ENCODE measurements around the gene EGLN3.

EGLN3 gene

DNA sequence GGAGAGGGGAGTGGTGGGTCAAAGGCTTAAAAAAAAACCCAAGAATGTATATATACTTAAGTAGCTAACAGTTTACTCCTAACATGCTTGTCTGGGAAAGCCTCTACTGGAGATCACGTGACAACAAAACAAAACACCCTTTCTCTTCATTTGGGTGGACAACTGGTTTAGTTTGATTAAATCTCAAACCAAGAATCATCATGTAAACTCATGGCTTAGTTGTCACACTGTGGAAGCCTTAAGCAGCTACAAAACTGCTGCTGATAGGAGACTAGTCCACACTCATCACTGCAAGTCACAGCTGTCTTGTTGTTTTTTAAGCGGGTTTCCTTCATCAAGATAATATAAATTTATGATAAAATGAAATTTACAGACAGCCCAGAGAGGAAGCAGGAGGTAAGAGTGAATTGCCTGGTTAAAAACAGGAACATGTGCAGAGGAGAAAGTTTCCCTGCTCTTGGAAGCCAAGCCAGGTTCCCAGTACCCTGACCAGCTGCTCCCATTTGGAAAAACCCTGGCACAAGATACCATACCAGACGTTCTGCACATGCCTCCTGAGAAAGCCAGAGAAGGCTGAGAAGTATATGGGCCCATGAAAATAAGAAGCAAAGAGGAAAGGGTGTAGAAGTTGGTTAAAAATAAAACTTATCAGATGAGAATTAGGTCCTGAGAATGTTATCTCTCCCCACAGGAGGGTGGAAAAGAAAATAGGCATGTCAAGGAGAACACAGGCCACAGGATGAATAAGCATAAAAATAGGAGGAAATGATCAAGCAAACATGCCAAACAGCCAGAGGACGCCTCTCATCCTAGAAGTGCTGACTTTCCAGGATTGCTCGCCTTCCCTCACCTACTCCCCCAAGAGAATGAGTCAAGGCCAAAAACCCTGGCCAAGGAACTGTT, 34.0 kb downstream of the EGLN3 start:
- peak; percentile 29 for DNase-seq (ENCODE audit: low read depth)
- TF ChIP-seq, protein P1, sequence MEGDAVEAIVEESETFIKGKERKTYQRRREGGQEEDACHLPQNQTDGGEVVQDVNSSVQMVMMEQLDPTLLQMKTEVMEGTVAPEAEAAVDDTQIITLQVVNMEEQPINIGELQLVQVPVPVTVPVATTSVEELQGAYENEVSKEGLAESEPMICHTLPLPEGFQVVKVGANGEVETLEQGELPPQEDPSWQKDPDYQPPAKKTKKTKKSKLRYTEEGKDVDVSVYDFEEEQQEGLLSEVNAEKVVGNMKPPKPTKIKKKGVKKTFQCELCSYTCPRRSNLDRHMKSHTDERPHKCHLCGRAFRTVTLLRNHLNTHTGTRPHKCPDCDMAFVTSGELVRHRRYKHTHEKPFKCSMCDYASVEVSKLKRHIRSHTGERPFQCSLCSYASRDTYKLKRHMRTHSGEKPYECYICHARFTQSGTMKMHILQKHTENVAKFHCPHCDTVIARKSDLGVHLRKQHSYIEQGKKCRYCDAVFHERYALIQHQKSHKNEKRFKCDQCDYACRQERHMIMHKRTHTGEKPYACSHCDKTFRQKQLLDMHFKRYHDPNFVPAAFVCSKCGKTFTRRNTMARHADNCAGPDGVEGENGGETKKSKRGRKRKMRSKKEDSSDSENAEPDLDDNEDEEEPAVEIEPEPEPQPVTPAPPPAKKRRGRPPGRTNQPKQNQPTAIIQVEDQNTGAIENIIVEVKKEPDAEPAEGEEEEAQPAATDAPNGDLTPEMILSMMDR (conservative IDR thresholded peaks at IDR 0.05; ENCODE audit: low read depth, low read length) = no peak
- H3K4me3 ChIP-seq (ENCODE audit: low read depth, low read length) = no peak overlapping the region

DNA sequence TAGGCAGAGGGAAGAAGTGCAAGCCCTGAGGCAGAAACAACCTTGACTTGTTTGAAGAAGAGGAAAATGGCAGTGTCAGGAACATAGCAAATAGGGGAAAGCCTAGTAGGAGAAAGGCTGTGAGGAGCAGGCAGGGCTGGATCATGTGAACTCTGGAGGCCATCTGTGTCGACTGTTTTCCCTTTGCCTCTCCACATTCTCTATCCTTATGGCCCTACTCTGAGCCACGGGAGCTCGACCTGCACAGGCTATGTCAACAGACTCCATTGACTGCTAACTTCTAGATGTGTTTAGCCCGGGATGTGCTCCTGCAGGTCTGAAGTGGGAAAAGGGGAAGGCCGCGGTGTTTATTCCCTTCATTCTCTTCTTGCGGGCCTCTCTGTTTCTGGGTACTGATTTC, 35.2 kb downstream of the EGLN3 start:
- TF ChIP-seq, protein P1 (conservative IDR thresholded peaks at IDR 0.05; ENCODE audit: low read depth, low read length) = no peak
- no peak overlapping the region for H3K4me3 ChIP-seq (ENCODE audit: low read depth, low read length)
- DNase-seq (ENCODE audit: low read depth) = no peak

DNA sequence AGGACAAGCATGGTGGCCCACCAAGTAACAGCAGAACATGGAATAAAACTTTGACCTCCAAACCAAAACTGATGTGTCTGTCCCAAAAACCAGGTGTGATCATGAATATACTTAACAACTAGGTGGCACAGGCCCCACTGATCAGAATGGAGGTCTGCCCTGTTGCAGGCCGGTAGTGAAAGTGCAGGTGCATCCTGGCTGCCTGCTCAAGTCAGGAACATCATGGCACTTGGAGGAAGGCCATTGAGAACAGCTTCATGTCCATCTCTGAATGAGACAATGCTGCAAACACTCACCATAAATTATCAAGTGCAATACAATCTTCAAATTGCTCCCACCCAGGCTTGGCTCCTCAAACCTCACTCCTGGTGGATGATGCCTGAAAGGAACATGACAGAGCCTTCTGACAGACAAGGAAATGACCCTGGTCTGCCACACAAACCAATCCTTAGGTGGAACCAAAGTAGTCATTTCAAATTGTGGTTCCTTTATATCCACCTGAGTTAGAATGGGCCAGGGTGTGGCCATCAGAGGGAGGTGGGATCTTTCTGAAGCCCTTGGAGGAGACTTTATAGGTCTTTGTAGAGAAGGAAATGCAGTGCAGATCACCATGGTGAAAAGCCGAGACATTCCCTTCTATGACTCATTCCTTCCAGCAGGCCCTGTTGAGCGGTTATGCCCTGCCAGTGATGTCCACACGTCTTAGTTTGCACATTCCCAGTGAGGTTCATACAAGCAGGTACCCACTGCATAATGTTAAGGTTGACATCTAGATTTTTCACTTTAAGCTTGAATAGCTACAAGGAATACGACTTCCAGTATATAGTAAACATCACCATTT, 36.0 kb downstream of the EGLN3 start:
- TF ChIP-seq, protein P1 (conservative IDR thresholded peaks at IDR 0.05; ENCODE audit: low read depth, low read length) = peak; percentile 14
- H3K4me3 ChIP-seq (ENCODE audit: low read depth, low read length) = no peak overlapping the region
- peak; percentile 87 for DNase-seq (ENCODE audit: low read depth)

DNA sequence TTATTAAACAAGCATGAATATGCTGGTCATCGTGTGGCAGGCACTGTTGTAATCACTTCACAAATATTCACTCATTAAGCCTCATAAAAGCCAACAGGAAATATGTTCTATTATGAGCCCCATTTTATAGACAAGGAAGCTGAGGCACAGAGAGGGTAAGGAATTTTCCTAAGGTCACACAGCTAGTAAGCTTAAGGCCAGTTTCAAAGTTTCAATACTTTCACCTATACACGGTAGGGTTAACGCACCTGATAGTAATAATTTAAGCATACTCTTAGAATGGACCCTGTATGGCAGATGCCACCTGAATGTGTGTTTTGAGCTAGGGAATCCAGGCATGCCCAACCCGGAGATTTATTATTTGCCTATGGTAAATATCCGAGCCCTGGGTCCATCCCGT, 39.8 kb downstream of the EGLN3 start:
- DNase-seq (ENCODE audit: low read depth) = no peak
- H3K4me3 ChIP-seq (ENCODE audit: low read depth, low read length) = no peak overlapping the region
- TF ChIP-seq, protein P1 (conservative IDR thresholded peaks at IDR 0.05; ENCODE audit: low read depth, low read length) = no peak

DNA sequence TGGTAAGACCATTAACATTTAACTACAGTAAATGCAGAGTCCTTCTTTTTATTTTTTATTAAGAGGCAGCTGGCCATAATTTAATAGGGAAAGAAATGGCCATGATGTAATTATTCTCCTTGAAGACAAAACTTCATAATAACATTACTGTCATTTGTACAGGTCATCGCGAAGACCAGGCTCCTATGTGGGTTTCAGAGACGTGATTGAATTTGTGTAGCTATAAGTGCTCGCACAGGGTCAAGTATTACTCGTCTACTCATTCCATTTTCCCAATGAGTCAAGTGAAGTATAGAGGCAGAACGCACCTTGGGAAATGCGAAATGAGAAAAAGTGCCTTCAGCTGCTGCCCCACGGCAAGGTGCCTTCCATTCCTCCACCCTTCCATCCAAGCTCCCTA, 40.4 kb downstream of the EGLN3 start:
- TF ChIP-seq, protein P1 (conservative IDR thresholded peaks at IDR 0.05; ENCODE audit: low read depth, low read length) = no peak
- no peak overlapping the region for H3K4me3 ChIP-seq (ENCODE audit: low read depth, low read length)
- DNase-seq (ENCODE audit: low read depth) = no peak

DNA sequence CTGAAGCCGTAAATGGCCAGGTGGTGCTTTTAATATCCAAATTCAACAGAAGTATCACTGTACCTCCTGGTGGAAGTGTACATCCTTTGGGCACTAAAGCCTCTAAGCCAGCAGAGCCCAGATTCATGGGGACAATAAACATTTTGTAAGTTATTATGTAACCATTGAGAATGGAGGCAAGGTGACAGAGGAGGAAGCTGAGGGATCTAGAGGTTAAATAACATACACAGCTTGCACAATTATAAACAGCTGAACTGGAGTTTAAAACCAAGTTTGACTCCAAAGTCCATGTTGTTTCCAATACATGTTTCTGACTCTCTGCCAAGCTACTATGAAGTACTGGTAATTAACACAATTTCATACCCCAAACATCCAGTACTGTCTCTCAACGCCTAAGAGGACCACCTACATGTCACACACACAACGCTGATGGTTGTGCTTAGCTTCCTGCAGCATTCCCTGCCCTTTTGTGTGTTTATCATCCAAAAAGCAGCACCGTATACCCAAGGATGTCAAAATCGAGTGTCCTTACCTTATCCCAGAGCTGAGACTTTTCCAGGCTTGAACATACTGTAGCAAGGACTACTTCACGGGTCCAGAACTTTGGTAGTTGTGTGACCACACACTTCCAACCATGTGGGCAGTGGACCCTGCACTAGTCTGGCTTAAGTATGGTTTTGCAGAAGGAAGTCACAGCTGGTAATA, 41.3 kb downstream of the EGLN3 start:
- H3K4me3 ChIP-seq (ENCODE audit: low read depth, low read length) = no peak overlapping the region
- no peak for DNase-seq (ENCODE audit: low read depth)
- TF ChIP-seq, protein P1 (conservative IDR thresholded peaks at IDR 0.05; ENCODE audit: low read depth, low read length) = no peak

Data from choroid plexus epithelial cell (primary cell).